Epithelial cell of esophagus (primary cell): ENCODE measurements around the gene TDRD7.

Experiments
- DNase-seq: peaks from one replicate; pipeline ENCODE4 v3.0.0; 2010; ENCODE audit warnings: low read depth
- H3K4me3 ChIP-seq: 2 replicates; pipeline ENCODE4 v1.5.1; 2011; ENCODE audit warnings: mild to moderate bottlenecking, low read length, control low read depth
- CTCF ChIP-seq: IDR thresholded peaks from 2 replicates; pipeline ENCODE4 v1.5.1; 2011; ENCODE audit warnings: low read depth, mild to moderate bottlenecking, low read length, control low read depth, inconsistent platforms; ENCODE audit not compliant: insufficient read depth; ENCODE audit errors: missing control alignments

The TDRD7 gene

GRCh38 chr9:97382099-97382718 is 29.7 kb upstream of the TDRD7 start:
- TF ChIP-seq CTCF: no peak
- H3K4me3 ChIP-seq: no peak overlapping the region
- DNase-seq: no peak

GRCh38 chr9:97384406-97385262 is 27.3 kb upstream of the TDRD7 start:
- no peak for DNase-seq
- H3K4me3 ChIP-seq: no peak overlapping the region
- no peak for TF ChIP-seq CTCF

- no peak for TF ChIP-seq CTCF
- H3K4me3 ChIP-seq: no peak overlapping the region
- no peak for DNase-seq
These were observed 26.2 kb upstream of the TDRD7 start for GRCh38 chr9:97385626-97386264.

GRCh38 chr9:97386265-97386633 is 25.6 kb upstream of the TDRD7 start:
- H3K4me3 ChIP-seq: no peak overlapping the region
- DNase-seq: no peak
- no peak for TF ChIP-seq CTCF

- H3K4me3 ChIP-seq: no peak overlapping the region
- DNase-seq: peak; percentile 68
- peak; percentile 96 for TF ChIP-seq CTCF
These were observed 25.0 kb upstream of the TDRD7 start for GRCh38 chr9:97386733-97387503.

GRCh38 chr9:97387504-97387886 is 24.4 kb upstream of the TDRD7 start:
- no peak overlapping the region for H3K4me3 ChIP-seq
- DNase-seq: no peak
- no peak for TF ChIP-seq CTCF
